ENCODE measurements around the gene FHIT.

FHIT gene

GRCh38 chr3:60788185-60788584 lies 463.1 kb downstream of the FHIT start:
- no peak overlapping the region for H3K4me3 ChIP-seq (ENCODE audit: low read depth, low read length)
- in situ Hi-C loops (cut with HindIII; ENCODE audit: low sequenced_read_pairs) = no loop called here
- no peak for DNase-seq (ENCODE audit: low read depth)
- TF ChIP-seq CTCF (IDR thresholded peaks at IDR 0.05; ENCODE audit: low read depth, low read length, missing control alignments) = no peak

GRCh38 chr3:60781935-60782334 lies 469.3 kb downstream of the FHIT start:
- in situ Hi-C loops (cut with HindIII; ENCODE audit: low sequenced_read_pairs) = no loop called here
- H3K4me3 ChIP-seq (ENCODE audit: low read depth, low read length) = no peak overlapping the region
- no peak for TF ChIP-seq CTCF (IDR thresholded peaks at IDR 0.05; ENCODE audit: low read depth, low read length, missing control alignments)
- DNase-seq (ENCODE audit: low read depth) = no peak

- in situ Hi-C loops (cut with HindIII; ENCODE audit: low sequenced_read_pairs) = no loop called here
- no peak for DNase-seq (ENCODE audit: low read depth)
- no peak for TF ChIP-seq CTCF (IDR thresholded peaks at IDR 0.05; ENCODE audit: low read depth, low read length, missing control alignments)
- H3K4me3 ChIP-seq (ENCODE audit: low read depth, low read length) = no peak overlapping the region
These were observed 471.6 kb downstream of the FHIT start for GRCh38 chr3:60779637-60780036.

GRCh38 chr3:60775985-60776384 lies 475.3 kb downstream of the FHIT start:
- TF ChIP-seq CTCF (IDR thresholded peaks at IDR 0.05; ENCODE audit: low read depth, low read length, missing control alignments) = no peak
- H3K4me3 ChIP-seq (ENCODE audit: low read depth, low read length) = no peak overlapping the region
- no peak for DNase-seq (ENCODE audit: low read depth)
- in situ Hi-C loops (cut with HindIII; ENCODE audit: low sequenced_read_pairs) = no loop called here

- DNase-seq (ENCODE audit: low read depth) = no peak
- TF ChIP-seq CTCF (IDR thresholded peaks at IDR 0.05; ENCODE audit: low read depth, low read length, missing control alignments) = no peak
- H3K4me3 ChIP-seq (ENCODE audit: low read depth, low read length) = no peak overlapping the region
- in situ Hi-C loops (cut with HindIII; ENCODE audit: low sequenced_read_pairs) = no loop called here
These were observed 476.6 kb downstream of the FHIT start for GRCh38 chr3:60774617-60775016.

GRCh38 chr3:60772584-60772983 lies 478.7 kb downstream of the FHIT start:
- no peak for DNase-seq (ENCODE audit: low read depth)
- in situ Hi-C loops (cut with HindIII; ENCODE audit: low sequenced_read_pairs) = no loop called here
- H3K4me3 ChIP-seq (ENCODE audit: low read depth, low read length) = no peak overlapping the region
- no peak for TF ChIP-seq CTCF (IDR thresholded peaks at IDR 0.05; ENCODE audit: low read depth, low read length, missing control alignments)

GRCh38 chr3:60771766-60772165 lies 479.5 kb downstream of the FHIT start:
- no peak overlapping the region for H3K4me3 ChIP-seq (ENCODE audit: low read depth, low read length)
- DNase-seq (ENCODE audit: low read depth) = no peak
- in situ Hi-C loops (cut with HindIII; ENCODE audit: low sequenced_read_pairs) = no loop called here
- no peak for TF ChIP-seq CTCF (IDR thresholded peaks at IDR 0.05; ENCODE audit: low read depth, low read length, missing control alignments)

Data from astrocyte of the cerebellum (primary cell).